Measurements from ENCODE around the gene ANO1.

DNA sequence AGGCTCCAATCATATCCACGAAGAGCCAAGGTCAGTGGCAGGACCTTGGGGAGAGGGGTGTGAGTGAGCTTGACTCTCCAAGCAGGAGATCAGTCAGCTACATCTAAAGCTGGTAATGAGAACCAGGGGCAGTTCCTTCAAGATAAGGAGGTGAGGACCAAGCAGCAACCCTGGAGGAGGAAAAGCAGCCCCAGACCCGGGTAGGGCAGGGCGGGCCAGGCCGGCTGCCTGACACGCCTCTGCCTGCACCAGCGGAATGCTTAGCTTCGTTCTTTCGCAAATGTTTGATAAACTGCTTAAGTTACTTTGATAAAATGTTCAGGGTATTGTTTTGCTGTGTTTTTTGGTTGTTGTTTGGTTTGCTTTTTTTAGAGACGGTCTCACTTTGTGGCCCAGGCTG is 106.3 kb downstream of the ANO1 start:
- TF ChIP-seq, protein P1, sequence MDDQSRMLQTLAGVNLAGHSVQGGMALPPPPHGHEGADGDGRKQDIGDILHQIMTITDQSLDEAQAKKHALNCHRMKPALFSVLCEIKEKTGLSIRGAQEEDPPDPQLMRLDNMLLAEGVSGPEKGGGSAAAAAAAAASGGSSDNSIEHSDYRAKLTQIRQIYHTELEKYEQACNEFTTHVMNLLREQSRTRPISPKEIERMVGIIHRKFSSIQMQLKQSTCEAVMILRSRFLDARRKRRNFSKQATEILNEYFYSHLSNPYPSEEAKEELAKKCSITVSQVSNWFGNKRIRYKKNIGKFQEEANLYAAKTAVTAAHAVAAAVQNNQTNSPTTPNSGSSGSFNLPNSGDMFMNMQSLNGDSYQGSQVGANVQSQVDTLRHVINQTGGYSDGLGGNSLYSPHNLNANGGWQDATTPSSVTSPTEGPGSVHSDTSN (IDR thresholded peaks at IDR 0.05): no peak
- TF ChIP-seq, protein P2, sequence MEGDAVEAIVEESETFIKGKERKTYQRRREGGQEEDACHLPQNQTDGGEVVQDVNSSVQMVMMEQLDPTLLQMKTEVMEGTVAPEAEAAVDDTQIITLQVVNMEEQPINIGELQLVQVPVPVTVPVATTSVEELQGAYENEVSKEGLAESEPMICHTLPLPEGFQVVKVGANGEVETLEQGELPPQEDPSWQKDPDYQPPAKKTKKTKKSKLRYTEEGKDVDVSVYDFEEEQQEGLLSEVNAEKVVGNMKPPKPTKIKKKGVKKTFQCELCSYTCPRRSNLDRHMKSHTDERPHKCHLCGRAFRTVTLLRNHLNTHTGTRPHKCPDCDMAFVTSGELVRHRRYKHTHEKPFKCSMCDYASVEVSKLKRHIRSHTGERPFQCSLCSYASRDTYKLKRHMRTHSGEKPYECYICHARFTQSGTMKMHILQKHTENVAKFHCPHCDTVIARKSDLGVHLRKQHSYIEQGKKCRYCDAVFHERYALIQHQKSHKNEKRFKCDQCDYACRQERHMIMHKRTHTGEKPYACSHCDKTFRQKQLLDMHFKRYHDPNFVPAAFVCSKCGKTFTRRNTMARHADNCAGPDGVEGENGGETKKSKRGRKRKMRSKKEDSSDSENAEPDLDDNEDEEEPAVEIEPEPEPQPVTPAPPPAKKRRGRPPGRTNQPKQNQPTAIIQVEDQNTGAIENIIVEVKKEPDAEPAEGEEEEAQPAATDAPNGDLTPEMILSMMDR (IDR thresholded peaks at IDR 0.05): no peak
- TF ChIP-seq JUN (IDR thresholded peaks at IDR 0.05) (no peak), CHD2 (IDR thresholded peaks at IDR 0.05; ENCODE audit: low read length, partially characterized antibody) (no peak), EP300 (IDR thresholded peaks at IDR 0.05) (no peak), SMC3 (IDR thresholded peaks at IDR 0.05) (no peak), POLR2A (IDR thresholded peaks at IDR 0.05; ENCODE audit: low read length) (no peak), RAD21 (conservative IDR thresholded peaks at IDR 0.05 in 1 of 2, IDR thresholded peaks at IDR 0.05 in 1 of 2) (no peak), MYC (IDR thresholded peaks at IDR 0.05; ENCODE audit: borderline replicate concordance, low read length) (no peak), ZFP36 (IDR thresholded peaks at IDR 0.05; ENCODE audit: borderline replicate concordance, partially characterized antibody) (no peak)
- TF ChIP-seq, protein P3, sequence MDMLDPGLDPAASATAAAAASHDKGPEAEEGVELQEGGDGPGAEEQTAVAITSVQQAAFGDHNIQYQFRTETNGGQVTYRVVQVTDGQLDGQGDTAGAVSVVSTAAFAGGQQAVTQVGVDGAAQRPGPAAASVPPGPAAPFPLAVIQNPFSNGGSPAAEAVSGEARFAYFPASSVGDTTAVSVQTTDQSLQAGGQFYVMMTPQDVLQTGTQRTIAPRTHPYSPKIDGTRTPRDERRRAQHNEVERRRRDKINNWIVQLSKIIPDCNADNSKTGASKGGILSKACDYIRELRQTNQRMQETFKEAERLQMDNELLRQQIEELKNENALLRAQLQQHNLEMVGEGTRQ (IDR thresholded peaks at IDR 0.05): no peak
- TF ChIP-seq, protein P4, sequence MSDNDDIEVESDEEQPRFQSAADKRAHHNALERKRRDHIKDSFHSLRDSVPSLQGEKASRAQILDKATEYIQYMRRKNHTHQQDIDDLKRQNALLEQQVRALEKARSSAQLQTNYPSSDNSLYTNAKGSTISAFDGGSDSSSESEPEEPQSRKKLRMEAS (IDR thresholded peaks at IDR 0.05): no peak

Data from A549 (cell line).